K562 (cell line): Measurements from ENCODE around the gene RASD1. TPM values are rescaled to one million over a fixed set of nuclear protein-coding genes. Genes with fewer than 3 reads are reported as not detected.

Experiments used
- AFF4 ChIP-seq: sonication (generic); formaldehyde crosslinking; IDR thresholded peaks from 2 replicates; pipeline ENCODE4 v1.8.0; 2023; ENCODE audit warnings: mild to moderate bottlenecking, missing genetic modification reagents
- CGGBP1 ChIP-seq: fragments of 250-450 bp; sonication (Bioruptor Pico); IDR thresholded peaks from 2 replicates; pipeline ENCODE4 v1.9.0; 2021; ENCODE audit warnings: mild to moderate bottlenecking
- CHD7 ChIP-seq: fragments of 200-600 bp; sonication (generic); IDR thresholded peaks from one replicate; pipeline ENCODE4 v1.6.1; 2012; ENCODE audit warnings: mild to moderate bottlenecking, low read depth, low read length, inconsistent platforms
- ESRRA ChIP-seq: fragments of 450-650 bp; IDR thresholded peaks from 2 replicates; pipeline ENCODE4 v1.6.1; 2014; ENCODE audit warnings: low read depth, mild to moderate bottlenecking, moderate library complexity, borderline replicate concordance
- HDAC8 ChIP-seq: fragments of 450-650 bp; IDR thresholded peaks from 2 replicates; pipeline ENCODE4 v1.6.1; 2016; ENCODE audit warnings: mild to moderate bottlenecking, missing genetic modification characterization, moderate library complexity, missing compliant biosample characterization
- HNRNPLL ChIP-seq: fragments of 200-400 bp; formaldehyde crosslinking; IDR thresholded peaks from 2 replicates; pipeline ENCODE4 v1.6.1; 2017; ENCODE audit warnings: low read length, low read depth, mild to moderate bottlenecking; ENCODE audit not compliant: poor library complexity, severe bottlenecking
- MECOM ChIP-seq: fragments of 250-450 bp; sonication (Bioruptor Pico); IDR thresholded peaks from 2 replicates; pipeline ENCODE4 v1.8.0; 2022; ENCODE audit warnings: inconsistent platforms
- RBM15 ChIP-seq: fragments of 200-400 bp; formaldehyde crosslinking; IDR thresholded peaks from 2 replicates; pipeline ENCODE4 v1.6.1; 2018; ENCODE audit warnings: mild to moderate bottlenecking, low read length, moderate library complexity; ENCODE audit not compliant: insufficient read depth
- ZFPM2 ChIP-seq: fragments of 250-450 bp; sonication (Bioruptor Pico); IDR thresholded peaks from 2 replicates; pipeline ENCODE4 v1.5.1; 2022; ENCODE audit warnings: mild to moderate bottlenecking
- ZKSCAN3 ChIP-seq: fragments of 250-450 bp; sonication (Bioruptor Pico); IDR thresholded peaks from 2 replicates; pipeline ENCODE4 v1.4.0; 2020
- polyA plus RNA-seq, 8 experiments: library from polyadenylated mRNA; depleted of rRNA in 4 of 8; stranded (reverse) in 5 of 8; unstranded in 3 of 8; fragments of >200 nt; fragmentation: Nextera tagmentation in 2 of 8; fragmentation: Illumina TruSeq in 1 of 8; extraction: Ambion mirVana in 2 of 8; extraction: Trizol in 1 of 8; gene quantifications; 2 replicates each; pipeline versions ENCODE4 v1.2.1 to v1.2.3, GENCODE V29; 2011 to 2014; ENCODE audit warnings: inconsistent platforms in 1 of 8, missing spikeins in 1 of 8
- total RNA-seq, 7 experiments: library from RNA; depleted of rRNA in 6 of 7; stranded (reverse); fragments of >200 nt in 6 of 7; fragmentation: Illumina TruSeq in 2 of 7; extraction: Trizol in 2 of 7; gene quantifications; 2 replicates each; pipeline versions ENCODE4 v1.2.1 to v1.2.3, GENCODE V29; 2011 to 2021; ENCODE audit warnings: low replicate concordance in 1 of 7

RASD1 gene
- total and polyA plus RNA-seq, 9 of the 15 experiments (the other 6 are each of a cell fraction or from before 2014, with no cell fraction given), result 0.11 TPM; not detected in 8

- TF ChIP-seq CHD7 (no peak), CGGBP1 (CRISPR knock-in tag) (no peak), ZFPM2 (CRISPR knock-in tag) (no peak), MECOM (CRISPR knock-in tag) (no peak), ZKSCAN3 (CRISPR knock-in tag) (no peak), HDAC8 (tag) (no peak), RBM15 (no peak), ESRRA (no peak), AFF4 (CRISPR knock-in tag) (no peak; the same call in 1 of the 2 replicates), HNRNPLL (no peak)
These were observed at the start of gene RASD1 (continued) for GRCh38 chr17:17496189-17497064.
